Measurements from ENCODE around the gene VIPR1.

GRCh38 chr3:42516443-42516842 lies 14.0 kb downstream of the VIPR1 start:
- no peak for TF ChIP-seq CTCF (IDR thresholded peaks at IDR 0.05; ENCODE audit: low read depth, low read length)
- no peak for TF ChIP-seq EZH2phosphoT487 (IDR thresholded peaks at IDR 0.05; ENCODE audit: low read depth)
